ENCODE results near the gene PRR16. TPM values are rescaled to one million over a fixed set of nuclear protein-coding genes. Genes with fewer than 3 reads are reported as not detected.

The PRR16 gene
- total RNA-seq, 4 donors from 2014 or later = 1.9 to 8.4 (median 2.7) TPM

- ATAC-seq (ENCODE audit: low FRiP score) (no peak), DNase-seq (ENCODE audit: low spot score) (no peak)
- TF ChIP-seq CTCF (IDR thresholded peaks at IDR 0.05) = no peak
These were observed 140.8 kb downstream of the PRR16 start for GRCh38 chr5:120604884-120605283.

DNA sequence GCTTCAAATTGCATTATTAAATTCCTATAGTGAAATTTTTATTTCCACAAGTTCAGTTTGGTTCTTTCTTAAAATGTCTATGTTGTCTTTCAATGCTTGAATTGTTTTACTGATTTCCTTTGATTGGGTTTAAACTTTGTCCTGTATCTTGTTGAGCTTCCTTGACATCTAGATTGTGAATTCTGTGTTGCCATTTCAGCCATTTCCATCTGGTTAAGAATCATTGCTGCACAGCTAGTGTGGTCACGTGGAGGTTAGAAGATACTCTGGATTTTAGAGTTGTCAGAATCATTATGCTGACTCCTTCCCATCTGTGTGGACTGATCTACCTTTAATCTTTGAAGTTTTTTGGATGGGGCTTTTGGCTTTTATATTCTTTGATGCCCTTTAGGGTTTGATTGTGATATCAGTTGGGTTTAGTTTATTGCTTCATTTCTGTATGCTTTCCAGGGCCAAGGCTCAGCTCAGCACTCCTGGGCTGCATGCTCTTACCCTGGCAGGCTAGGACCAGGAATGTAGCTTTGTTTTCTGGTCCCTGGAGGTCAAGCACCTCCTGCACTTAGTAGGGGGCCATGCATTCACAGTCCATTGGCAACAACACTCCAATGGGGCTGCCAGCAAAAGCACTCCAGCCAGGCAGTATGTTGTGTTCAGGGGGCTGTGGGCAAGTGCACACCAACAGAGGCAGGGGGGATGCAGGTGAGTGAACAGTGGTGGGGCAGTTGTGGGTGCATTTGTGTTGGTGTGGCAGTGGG, 141.4 kb downstream of the PRR16 start:
- ATAC-seq (ENCODE audit: low FRiP score) (no peak), DNase-seq (ENCODE audit: low spot score) (no peak)
- no peak for TF ChIP-seq CTCF (IDR thresholded peaks at IDR 0.05)

DNA sequence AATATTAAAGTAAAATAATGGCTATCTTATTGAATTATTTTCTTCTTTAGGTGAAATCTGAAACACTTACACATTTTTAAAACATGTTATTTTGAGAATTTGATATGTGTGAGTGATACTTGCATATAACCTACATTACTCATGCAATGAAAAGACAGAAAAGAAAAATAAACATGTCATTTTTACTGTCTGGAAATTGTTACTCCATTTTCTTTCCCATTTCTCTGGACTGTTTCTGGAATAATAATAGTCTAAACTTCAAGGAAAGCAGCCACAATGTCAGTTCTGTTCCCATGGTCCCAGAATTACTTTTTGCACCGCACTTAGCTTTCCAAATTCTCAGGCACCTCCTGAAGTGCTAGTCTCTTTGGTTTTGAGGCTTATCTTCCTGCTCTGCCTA, 145.5 kb downstream of the PRR16 start:
- DNase-seq (ENCODE audit: low spot score) (no peak), ATAC-seq (ENCODE audit: low FRiP score) (no peak)
- no peak for TF ChIP-seq CTCF (IDR thresholded peaks at IDR 0.05)

GRCh38 chr5:120610145-120610544, 146.0 kb downstream of the PRR16 start:
- ATAC-seq (ENCODE audit: low FRiP score) = no peak
- TF ChIP-seq CTCF (IDR thresholded peaks at IDR 0.05) = no peak
- no peak for DNase-seq (ENCODE audit: low spot score)

- no peak for TF ChIP-seq CTCF (IDR thresholded peaks at IDR 0.05)
- ATAC-seq (ENCODE audit: low FRiP score) = no peak
These were observed 149.6 kb downstream of the PRR16 start for GRCh38 chr5:120613729-120614128.

DNA sequence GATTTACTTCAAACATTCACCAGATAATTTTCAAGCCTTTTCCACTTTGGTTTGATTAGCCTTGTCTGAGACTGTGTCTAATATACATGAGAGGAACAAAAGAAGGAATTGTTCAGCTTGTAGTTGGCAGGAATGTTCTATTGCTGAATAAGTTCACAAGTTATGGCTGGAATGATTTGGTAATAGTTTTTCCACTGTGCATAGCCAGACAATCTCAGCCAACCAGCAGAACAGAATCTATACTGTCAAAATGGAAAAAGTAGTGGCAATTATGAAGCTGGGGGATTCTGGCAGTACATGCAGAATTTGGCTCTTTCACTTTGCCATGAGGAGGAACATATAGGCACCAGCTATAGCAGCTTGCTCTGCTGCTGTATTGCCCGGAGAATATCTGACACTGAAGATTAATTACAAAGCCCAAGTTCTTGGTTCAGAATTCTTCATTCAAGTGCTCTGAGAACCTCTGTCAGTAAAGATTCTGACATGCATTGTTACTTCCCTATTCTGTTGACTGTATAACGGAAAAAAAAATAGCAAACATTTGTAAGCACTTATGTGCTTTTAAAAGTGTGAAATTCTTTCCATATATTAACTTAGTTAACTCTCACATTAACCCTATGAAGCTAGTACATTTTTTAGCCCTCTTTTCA, 150.6 kb downstream of the PRR16 start:
- no peak for ATAC-seq (ENCODE audit: low FRiP score)
- no peak for DNase-seq (ENCODE audit: low spot score)
- TF ChIP-seq CTCF (IDR thresholded peaks at IDR 0.05) = no peak

More at GRCh38 chr5:120613729-120614128, 149.6 kb downstream of the PRR16 start:
- no peak for DNase-seq (ENCODE audit: low spot score)

Data from omental fat pad (tissue), 4 donors.